ENCODE data around the gene SORCS1.
"Not testable (repeated sequence)": the region's sequence is repeated elsewhere in the genome, so short reads cannot be mapped to it uniquely, and the experiment has no call there.

Gene SORCS1

GRCh38 chr10:106947643-106948042 lies 216.9 kb downstream of the SORCS1 start:
- no peak for DNase-seq (ENCODE audit: low read depth in 3 of 3)

- DNase-seq (ENCODE audit: low read depth in 3 of 3): no peak
These were observed 222.4 kb downstream of the SORCS1 start for GRCh38 chr10:106942035-106942662.

DNA sequence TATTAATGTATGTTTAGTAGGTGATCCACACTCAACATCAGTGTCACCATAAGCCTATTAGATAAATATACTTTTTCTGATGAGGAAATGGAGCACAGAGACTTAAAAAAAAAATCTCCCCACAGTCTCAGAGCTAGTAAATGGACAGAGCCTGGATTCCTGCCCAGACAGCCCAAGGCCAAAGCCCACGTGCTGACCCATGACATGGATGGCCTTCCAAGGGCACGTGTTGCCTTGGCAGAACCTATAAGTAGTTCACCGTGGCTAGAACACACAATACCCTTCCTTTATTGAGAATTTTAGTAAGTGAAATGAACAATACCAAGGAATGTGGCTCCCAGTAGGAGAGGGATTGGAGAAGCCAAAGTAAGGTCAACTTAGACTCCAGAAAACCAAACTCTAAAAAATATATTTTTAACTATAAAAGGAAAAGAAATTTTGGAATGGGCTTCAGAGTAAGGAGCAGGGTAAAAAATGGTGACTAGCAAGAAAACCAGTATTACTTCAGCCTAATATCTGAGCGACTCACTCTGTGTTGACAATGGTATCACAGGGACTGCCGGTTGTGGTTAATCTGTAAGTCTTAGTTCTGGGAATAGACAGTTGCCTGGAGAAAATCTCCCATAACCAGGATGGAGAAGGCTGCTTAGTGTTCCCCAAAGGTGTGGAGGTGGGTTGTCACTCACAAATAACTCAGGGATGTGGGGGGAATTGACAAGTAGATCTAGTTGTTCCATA lies 223.0 kb downstream of the SORCS1 start:
- DNase-seq (ENCODE audit: low read depth in 3 of 3): no peak

- DNase-seq (ENCODE audit: low read depth in 3 of 3): no peak
These were observed 226.0 kb downstream of the SORCS1 start for GRCh38 chr10:106938513-106938912.

DNA sequence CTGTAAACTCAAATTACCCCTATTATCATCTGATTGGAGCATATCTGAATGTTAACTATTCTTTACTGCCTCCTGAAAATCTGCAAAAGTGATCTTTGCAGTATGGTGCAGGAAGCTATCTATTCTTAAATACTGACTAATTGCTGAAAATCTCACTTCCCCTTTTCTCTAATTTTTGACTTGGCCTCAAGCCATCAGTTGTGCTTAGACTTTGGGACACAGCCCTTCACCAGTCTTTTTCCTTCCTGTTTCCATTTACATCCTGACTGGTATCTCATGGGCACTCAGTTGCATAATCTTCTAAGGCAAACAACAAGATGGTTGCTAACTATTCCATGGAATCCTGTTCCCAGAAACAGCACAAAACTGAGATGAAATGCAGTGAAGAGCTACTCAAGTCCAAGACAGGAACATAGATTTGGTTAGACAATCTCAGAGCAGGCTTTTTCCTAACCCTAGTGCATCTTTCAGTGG lies 228.5 kb downstream of the SORCS1 start:
- DNase-seq (ENCODE audit: low read depth in 3 of 3): no peak

DNA sequence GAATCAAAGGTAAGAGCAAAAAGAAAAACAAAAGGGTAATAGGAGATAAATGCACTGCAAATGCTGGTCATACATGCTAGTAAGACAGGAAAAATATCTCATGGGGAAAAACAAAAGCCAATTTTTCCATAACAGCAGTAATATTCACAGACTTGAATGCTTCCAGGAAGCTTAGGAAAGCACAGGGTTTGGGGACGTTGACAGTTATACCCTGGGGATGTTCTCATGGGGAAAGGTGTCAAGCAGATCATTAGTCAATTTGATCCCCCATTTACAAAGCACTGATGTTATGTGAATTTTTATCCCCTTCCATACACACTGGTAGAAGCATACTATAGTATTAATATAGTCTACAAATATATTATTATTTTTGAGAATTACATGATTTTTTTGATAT lies 232.7 kb downstream of the SORCS1 start:
- no peak for DNase-seq (ENCODE audit: low read depth in 3 of 3)

DNA sequence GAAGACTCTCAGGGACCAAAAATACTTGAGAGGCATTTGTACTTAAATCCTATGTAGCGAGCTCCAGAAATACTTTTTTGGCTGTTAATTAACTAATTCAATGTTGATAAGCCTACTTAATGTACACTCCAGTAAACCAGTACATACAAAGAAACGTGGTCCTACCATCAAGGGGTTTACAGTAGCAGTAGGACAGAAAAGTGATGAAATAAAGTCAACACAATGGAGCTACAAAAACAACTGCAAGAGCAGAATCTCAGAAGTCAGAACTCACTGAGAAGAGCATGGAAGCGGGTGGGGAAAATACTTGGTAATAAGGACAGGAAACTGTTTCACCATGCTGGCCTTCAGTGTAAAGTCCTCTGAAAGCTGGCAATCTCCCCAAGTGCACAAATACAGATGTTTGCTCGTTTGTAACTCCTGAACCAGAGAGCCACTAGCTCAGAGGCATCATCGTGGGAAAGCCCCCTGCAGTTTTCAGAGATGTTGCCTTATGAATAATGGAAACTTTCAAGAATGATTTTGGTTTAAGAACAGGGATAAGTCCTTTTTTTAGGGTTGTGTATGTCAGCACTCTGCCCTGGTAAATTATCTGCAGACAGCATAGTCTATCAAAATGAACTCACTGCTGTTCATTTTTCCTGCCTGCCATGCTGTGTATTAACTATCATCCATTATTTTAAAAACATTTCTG lies 233.2 kb downstream of the SORCS1 start:
- DNase-seq (ENCODE audit: low read depth in 3 of 3): no peak

- no peak for DNase-seq (ENCODE audit: low read depth in 3 of 3)
These were observed 233.8 kb downstream of the SORCS1 start for GRCh38 chr10:106930751-106931150.

DNA sequence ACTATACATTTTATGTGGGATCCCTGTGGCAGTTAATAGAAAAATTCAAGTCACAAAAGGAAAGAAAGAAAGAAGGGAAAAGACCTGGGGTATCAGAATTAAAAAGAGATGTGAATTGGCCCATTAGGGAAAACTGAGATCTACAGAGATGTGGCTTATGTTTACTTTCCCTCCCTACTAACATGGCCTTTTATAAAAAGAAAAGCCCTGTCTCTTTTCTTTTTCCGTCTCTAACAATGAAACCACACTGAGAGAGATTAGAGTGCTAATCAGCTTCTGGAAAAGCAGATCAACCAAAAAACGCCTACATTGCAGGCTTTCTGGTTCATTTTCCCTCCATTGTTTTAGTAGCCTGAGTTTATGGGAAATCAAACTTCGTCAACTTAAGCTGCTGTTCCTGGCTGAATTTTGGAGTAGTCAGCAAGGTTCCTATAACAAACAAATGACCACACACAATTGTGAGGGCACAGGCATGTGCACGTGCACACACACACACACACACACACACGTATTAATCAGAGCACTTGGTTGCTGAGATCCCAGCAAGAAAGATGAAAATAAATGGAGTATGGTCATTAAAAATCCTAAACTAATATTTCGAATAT lies 235.1 kb downstream of the SORCS1 start:
- DNase-seq (ENCODE audit: low read depth in 3 of 3): no peak

- DNase-seq (ENCODE audit: low read depth in 3 of 3): not testable (repeated sequence)
These were observed 236.4 kb downstream of the SORCS1 start for GRCh38 chr10:106928151-106928550.

GRCh38 chr10:106925191-106925590 lies 239.3 kb downstream of the SORCS1 start:
- DNase-seq (ENCODE audit: low read depth in 3 of 3): no peak

DNA sequence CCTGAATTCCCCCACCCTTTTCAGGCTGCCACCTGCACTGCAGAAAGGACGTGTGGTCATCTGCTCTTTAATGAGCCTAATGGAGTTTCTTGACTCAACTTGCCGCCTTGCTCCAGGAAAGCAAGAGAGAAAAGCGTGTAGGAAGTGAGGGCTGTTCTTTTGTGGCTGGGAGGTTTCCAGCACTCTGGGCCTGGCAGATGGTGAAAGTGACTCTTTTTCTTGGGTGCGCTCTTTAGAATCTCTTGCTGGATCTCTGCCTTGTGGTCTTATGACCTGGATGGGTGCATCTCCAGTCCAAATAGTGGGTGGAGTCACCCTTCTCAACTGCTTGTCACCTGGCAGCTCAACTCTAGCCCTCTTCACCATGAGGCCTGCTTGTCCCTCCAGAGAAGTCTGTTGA lies 244.0 kb downstream of the SORCS1 start:
- no peak for DNase-seq (ENCODE audit: low read depth in 3 of 3)

DNA sequence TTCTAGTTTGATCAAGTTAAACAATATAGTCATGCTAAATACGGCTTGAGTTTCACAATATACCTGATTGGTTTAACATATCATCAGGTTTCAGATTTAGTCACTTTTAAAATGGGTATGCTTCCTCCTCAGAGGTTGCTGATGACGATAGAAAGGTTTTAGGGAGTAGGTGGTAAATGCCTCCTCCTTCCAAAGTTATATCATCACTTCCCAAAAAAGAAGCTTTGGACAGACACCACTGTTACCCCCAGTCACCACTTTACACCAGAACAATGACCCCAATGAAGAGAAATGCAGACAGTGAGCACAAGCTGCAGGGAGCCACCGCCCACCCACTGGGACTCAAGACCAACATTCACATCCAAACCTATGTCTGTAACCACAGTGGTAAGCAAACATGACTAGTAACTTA lies 244.6 kb downstream of the SORCS1 start:
- no peak for DNase-seq (ENCODE audit: low read depth in 3 of 3)

DNA sequence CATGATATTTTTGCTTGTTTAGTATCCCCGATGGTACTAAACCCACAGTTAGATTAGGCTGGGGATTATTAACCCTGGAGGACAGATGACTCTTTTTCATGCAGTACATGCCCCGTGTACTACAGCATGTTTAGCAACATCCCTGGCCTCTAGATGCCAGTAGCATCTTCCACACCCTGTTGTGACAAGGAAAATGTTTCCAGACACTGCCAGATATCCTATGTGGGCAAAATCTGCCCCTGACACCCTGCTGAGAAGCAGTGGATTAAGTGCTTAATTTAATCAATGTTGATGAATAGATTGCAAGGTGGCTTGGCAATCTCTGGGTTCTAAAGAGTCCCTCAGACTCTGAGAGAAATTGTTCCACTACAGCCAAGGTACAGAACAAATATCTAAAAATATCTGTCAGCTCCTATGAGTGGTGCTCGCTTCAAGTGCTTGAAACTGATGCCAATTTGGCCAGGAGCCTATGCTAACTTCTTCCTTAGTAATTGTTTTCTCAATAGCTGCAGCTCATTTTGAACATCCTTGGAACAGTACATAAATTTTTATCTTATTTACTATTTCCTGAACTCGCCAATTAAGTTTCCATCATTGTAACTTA lies 247.0 kb downstream of the SORCS1 start:
- no peak for DNase-seq (ENCODE audit: low read depth in 3 of 3)

DNA sequence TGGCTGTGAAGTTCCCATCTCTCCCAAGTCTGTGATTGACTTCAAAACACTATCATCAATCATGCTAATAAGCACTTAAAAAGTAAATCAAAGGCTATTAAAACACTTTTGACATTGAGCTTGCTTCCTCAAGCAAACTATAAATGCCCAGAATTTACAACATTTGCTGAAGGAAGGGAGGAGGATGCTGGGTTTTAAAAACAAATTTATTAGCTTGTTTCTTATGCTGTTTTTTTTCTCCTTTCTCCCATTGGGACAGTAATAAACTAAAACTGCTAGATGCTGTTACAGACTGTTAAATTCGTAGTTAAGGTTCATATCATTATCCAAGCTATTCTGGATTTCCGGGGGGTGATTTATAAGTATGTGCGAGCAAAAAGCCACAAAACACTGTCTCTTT lies 250.5 kb downstream of the SORCS1 start:
- no peak for DNase-seq (ENCODE audit: low read depth in 3 of 3)

- DNase-seq (ENCODE audit: low read depth in 3 of 3): no peak
These were observed 251.2 kb downstream of the SORCS1 start for GRCh38 chr10:106913348-106913747.

- DNase-seq (ENCODE audit: low read depth in 3 of 3): no peak
These were observed 253.4 kb downstream of the SORCS1 start for GRCh38 chr10:106911096-106911495.

DNA sequence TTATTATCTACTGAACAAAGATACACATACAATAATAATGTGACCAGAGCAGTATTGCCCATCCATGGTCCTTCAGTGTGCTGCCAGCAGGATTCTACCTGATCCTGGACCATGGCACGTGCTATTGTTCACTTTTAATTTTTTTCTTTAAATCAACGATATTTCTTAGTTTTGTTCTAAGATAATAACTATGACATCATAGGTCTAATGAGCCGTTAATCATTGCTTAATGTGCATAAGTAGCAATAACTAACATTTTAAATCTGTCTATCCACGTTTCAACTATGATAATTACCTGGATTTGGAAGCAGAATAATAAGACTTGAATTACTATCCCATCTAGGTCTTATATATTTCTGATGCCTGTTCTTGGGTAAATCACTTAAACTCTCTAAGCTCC lies 253.8 kb downstream of the SORCS1 start:
- DNase-seq (ENCODE audit: low read depth in 3 of 3): no peak

- no peak for DNase-seq (ENCODE audit: low read depth in 3 of 3)
These were observed 256.3 kb downstream of the SORCS1 start for GRCh38 chr10:106908225-106908624.

- no peak for DNase-seq (ENCODE audit: low read depth in 3 of 3)
These were observed 260.3 kb downstream of the SORCS1 start for GRCh38 chr10:106904209-106904608.

- no peak for DNase-seq (ENCODE audit: low read depth in 3 of 3)
These were observed 261.3 kb downstream of the SORCS1 start for GRCh38 chr10:106903180-106903579.
